ENCODE measurements around the gene TMEM11. TPM values are rescaled to one million over a fixed set of nuclear protein-coding genes. Genes with fewer than 3 reads are reported as not detected.
A peak's percentile ranks its signal among the peaks of the same experiment; 100 is the strongest.

The TMEM11 gene, protein sequence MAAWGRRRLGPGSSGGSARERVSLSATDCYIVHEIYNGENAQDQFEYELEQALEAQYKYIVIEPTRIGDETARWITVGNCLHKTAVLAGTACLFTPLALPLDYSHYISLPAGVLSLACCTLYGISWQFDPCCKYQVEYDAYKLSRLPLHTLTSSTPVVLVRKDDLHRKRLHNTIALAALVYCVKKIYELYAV
- total RNA-seq, result 10 to 100 TPM; 28.5 to 30.7 TPM
- long read RNA-seq, transcript TMEM11-201 (2 exons, 2,095 nt), result major isoform, 31 of 59 reads
- long read RNA-seq, transcript TMEM11-202 (3 exons, 1,246 nt), result minor isoform, 27 of 59 reads
- long read RNA-seq, partial matches to known transcripts, result 0 of 59 reads
- long read RNA-seq, other reads (novel, unspliced or antisense), result 0 of 59 reads

DNA sequence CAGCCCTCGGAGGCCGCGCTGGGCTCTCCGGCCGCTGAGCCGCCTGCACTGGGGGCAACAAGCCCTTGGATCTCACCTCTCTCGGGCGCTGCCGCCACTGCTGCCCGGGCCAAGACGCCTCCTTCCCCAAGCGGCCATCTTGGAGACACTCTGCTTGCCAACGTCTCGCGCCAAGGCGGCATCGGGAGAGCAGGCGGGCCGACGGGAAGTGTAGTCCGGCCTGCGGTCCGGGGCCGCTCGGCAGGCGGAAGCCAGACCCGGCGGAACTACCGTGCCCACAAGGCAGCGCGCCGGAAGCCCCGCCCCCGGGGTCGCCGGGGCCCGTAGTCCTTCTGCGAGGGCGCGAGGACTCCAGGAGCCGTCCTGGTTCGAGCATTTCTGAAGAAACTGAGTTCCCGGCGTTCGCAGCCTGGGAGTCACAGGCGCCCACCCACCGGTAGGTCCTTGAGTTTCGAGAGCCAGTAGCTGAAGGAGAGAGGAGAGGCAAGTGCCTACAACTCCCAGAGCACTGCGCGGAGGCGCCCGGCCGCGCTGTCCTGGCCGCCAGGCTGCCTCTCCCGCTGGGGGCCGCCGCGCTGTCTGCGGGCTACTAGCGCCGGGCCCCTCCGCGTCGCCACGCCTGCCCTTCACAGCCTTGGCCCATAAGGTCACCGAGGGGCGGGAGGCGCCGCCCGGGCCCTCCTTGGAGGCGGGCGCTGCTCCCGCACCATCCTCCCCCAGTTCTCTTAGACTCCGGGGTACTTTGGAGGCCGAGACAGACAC, at the start of gene TMEM11:
TSS of gene TMEM11 (minus strand) at position 147 of the 762 bp plus-strand sequence. CDS start at position 138, 9 bp downstream.
- intact Hi-C loops (cut with DNase I, micrococcal nuclease), result loop anchor here in 1 of 2 donors (10.0 kb wide), 1 partner anchor 169 kb away; the partner anchor contains the start of gene USP22
- peak; percentile 95 to 97 for DNase-seq
- ATAC-seq, result peak; percentile 81

DNA sequence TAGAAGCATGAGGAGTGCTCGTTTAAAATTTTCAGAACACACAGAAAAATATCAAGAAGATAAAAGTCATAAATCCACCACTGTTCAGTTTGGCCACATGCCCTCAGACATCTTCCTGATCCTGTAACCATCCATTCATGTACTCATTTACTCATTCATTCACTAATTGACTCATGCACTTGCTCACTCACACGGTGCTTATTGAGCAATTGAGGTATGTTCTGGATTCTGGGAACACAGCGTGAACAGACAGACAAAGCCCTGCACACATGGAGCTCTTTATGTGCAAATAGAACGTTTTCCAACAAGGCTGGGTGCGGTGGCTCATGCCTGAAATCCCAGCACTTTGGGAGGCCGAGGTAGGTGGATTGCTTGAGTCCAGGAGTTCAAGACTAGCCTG, 49.4 kb upstream of the TMEM11 start:
- DNase-seq (no peak), ATAC-seq (no peak)
- intact Hi-C loops (cut with DNase I, micrococcal nuclease), result no loop called here

DNA sequence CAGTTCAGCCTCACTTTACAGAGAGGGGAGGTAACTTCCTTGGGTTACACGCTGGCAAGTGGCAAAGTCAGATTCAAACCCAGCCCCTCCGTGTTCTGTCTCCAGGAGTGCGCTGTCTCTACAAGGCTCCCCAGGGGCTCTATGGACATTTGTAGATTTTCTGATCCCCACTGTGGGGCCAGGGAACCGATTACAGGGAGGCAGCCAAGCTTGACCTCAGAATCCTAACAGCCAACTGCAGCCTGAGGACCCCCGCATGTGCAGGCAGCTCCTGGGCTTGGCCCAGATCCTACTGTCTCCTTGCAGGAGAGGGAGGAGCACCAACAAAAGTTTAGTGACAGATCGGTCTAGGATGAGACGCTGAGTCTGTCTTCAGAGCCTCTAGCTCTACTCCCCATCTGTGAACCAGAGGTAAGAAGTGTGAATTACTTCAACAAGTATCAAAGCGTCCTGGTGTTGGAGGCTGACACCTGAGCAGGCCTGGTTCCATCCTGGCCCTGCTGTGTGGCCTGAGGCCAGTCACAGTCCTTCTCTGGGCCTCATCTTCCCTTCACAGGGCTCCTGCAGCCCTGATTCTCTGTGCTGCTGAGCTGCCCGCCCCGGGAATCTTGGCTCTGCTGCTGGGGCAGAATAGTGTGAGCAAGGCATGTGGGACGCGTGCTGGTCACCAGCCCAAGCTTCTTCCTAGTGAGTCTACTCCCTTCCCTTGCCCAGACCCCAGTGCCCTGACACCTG, 48.5 kb upstream of the TMEM11 start:
- no peak for DNase-seq
- no peak for ATAC-seq
- intact Hi-C loops (cut with DNase I, micrococcal nuclease), result no loop called here

DNA sequence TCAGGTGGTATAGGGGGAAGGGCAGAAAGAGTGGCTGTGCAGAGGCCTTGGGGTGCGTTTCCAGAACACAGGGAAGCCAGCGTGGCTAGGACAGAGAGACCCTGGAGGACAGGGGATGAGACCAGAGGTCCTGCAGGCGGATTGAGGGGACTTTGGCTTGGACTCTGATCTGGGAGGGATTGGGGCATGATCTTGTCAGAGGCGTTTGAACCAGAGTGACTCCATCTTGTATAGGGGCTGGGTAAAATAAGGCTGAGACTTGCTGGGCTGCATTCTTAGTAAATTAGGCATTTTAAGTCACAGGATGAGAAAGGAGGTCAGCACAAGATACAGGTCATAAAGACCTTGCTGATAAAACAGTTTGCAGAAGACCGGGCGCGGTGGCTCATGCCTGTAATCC, 44.6 kb upstream of the TMEM11 start:
- DNase-seq, result no peak
- ATAC-seq, result no peak
- intact Hi-C loops (cut with DNase I, micrococcal nuclease), result no loop called here

DNA sequence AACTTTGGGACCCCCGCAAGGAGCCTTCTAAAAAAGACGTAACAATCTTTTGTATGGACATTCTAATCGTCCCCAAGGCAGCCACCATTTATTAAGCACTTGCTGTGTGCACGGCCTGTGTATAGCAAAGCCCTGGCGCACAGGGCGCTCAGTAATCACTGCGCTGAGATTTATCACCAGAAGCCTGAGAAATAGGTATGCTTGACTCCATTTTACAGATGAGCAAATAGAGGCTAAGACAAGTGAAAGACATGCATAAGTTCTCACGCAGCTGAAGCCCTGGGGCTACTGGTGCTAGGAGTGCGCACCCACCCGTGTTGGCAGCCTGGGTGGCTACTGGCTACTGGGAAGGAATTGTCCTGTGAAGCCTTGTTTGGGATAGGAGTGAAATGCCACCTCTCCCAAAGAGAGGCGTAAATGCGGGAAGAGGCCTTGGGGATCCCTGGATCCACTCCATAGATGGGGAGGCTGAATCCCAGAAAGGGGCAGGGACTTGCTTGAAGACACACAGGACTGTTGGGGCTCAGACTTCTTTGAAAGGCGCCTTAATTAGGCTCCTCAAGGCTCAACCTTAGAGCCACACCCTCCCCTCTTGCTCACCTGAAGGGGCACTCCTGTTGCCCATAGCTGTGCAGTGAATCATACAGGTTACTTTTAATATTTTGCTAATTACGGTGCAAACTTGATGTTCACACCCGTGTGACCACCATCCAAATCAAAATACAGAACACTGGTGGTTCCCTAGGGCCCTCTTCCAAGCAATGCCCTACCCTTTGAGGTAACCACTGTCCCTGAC, 39.9 kb upstream of the TMEM11 start:
- DNase-seq, result no peak
- intact Hi-C loops (cut with DNase I, micrococcal nuclease), result no loop called here
- ATAC-seq, result peak; percentile 19

DNA sequence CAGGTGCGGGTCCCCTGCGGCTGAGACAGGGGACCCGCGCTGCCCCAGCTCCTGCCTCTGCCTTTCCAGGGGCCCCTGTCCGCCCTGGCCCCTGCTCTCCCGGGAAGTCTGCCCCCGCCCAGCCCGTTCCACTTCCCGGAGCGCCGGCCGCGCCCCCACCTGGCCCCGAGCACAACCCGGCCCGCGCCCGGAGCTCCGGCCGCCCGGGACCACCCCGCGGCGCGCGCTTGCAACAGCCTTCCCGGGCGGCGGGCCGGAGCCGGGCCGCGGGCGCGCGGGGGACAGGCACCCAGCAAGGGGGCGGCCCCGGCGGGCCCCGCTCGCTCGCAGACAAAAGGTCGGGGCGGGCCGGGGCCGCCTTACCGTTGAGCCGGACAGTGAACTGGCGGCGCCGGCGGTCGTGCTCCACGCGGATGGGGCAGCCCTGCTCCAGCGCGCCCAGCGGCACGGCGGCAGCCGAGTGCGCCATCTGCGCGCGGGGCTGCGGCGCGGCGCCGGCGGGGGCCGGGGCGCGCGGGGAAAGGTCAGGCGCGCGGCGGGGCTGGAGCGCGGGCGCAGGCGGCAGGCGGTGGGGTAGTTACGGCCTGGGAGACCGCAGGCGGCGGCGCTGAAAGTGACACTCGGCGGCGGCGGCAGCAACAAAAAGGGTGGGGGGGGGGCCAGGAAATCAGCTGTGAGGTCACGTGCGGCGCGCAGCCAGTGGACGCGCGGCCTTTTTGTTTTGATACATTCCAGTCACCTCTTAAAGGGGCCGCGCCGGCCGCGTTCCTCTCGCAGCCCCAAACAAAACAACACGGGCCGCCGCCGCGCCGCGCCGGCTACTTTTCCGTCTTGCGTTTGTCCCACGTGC, 39.1 kb upstream of the TMEM11 start, which contains the start of gene NATD1:
TSS of gene NATD1 (minus strand) at position 615 of the 850 bp plus-strand sequence. CDS start at position 469, 146 bp downstream.
- DNase-seq (peak; percentile 76 to 89), ATAC-seq (peak; percentile 87)
- intact Hi-C loops (cut with DNase I, micrococcal nuclease), result no loop called here

DNA sequence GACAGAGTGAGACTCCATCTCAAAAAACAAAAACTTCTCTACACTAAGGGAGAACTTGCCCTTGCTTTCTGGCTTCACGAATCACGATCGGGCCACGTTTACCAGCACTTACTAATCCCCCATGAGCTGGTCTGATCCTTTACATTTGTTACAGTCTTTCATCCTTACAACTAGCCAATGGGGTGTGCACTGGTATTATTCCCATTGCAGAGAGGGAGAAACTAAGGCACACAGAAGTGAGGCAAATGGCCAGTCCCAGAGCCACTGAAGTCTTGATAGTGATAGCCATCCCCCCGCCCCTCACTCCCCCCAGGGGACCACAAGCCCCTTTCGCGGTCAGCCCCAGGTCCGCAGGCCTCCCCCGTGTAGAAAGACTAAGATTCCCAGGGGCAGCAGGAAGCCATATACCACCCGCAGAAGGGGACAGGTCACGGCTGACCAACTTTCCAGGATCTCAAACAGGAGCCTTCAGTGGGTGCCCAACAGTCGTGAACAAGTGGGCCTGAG, 38.4 kb upstream of the TMEM11 start:
- intact Hi-C loops (cut with DNase I, micrococcal nuclease), result no loop called here
- ATAC-seq, result no peak
- no peak for DNase-seq

DNA sequence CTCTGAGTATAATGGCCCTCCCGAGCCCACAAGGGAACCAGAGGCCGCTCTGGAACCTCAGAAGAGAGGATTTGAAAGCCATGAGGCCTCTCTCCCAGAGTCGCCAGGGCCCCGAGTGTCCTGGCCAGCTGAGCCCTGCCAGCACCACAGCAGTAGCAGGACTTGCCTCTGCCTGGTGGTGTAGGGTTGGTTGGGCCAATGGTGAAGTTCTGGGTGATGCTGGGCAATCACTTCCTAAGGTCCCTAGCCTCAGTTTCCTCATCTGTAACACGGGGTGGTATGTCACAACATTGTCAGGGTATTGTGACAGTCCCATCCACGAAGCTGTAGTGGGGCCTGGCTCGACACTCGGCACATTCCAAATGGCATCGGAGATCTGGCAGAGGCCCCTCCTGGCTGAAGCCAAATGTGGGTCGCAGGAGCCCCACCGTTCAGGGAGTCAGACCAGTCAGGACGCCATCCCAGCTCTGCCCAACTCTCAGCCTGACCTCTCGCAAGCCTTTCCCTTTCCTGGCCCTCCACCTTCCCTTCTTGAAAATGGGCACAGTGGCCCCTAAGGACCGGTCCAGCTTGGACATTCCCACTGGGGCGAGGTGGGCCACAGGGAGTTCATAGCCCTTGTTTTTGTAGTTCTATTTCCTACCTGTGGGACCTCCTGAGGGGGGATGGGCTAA, 37.5 kb upstream of the TMEM11 start:
- ATAC-seq, result no peak
- intact Hi-C loops (cut with DNase I, micrococcal nuclease), result no loop called here
- DNase-seq, result no peak

DNA sequence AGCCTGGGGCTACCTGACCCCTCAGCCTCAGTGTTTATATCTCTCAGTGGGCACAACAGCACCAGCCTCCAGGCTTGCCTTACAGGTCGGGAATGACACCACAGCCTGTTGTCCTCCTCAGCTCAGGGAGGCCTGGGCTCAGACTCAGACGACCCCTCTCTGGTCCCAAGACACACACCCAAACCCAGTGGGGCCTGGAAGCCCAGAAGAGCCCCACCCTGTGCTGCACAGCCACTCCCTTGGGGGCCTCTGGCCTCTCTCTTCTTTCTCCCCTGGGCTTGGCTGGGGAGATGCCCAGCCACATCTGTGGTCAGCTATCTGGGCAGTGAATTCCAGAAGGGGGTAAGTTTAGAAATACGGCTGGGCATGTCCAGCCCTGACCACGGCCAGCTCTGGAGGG, 36.9 kb upstream of the TMEM11 start:
- no peak for ATAC-seq
- no peak for DNase-seq
- intact Hi-C loops (cut with DNase I, micrococcal nuclease), result no loop called here

DNA sequence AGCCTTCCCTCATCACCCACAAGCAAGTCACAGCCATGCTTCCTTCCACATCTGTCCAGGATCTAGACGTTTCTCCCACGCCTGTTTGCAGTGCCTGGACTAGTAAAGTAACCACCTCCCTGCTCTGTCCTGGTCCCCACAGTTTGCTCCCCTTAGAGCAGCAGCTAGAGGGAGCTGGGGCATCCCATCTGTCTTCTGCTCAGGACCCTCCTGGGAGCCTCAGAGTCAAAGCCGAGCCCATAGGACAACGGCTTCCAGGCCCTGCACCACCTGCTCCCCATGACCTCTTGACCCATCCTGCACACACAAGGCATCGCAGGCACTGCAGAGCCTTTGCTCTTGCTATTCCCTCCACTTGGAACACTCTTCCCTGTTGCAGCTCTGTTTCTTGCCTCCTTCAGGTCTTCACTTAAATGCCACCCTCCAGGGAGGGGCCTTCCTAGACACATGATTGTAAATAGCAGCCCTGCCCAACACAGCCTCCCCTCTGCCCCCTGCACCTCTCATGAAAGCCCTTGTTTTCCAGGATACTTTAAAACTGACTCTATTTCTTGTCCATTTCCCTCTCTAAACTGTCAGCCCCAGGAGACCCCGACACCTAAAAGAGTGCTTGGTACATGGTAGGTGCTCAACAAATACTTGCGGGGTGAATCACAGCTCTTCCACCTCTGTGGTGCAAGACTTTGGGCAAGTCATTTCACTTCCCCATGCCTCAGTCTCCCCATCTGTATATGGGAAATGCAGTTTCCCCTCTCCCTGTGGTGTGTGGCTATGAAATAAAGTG, 36.2 kb upstream of the TMEM11 start:
- DNase-seq (no peak), ATAC-seq (no peak)
- intact Hi-C loops (cut with DNase I, micrococcal nuclease), result no loop called here

DNA sequence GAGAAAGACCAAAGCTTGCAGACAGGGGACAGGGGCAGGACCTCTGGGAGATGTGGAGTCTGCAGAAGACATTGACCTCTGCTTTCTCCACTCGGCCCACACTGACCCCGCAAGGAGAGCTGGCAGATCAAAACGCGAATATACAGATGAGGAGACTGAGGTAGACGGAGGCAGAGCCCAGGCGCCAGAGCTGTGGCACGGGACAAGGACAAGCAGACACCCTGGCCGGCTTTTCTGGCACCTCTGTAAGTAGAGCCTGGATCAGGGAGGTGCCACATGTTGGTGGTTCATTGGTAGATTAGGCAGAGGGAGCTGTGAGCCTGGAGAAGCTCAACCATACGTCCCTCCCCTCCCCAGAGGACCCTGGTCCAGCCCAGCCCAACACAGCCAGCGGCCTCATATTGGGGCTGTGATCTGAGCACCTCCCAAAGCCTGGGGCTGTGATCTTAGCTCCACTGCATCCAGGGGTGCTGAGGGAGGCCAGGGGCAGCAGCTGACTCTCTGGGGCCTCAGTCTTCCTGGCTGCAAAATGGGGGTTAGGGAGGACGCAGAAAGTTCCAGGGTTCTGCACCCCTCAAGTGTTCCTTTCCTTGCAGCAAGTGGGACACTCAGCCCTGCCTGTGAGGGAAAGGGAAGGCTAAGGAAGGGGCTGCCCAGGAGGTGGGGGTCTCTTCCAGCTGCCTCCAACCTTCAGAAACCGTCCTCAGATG, 35.3 kb upstream of the TMEM11 start:
- ATAC-seq, result no peak
- DNase-seq, result no peak
- intact Hi-C loops (cut with DNase I, micrococcal nuclease), result no loop called here

DNA sequence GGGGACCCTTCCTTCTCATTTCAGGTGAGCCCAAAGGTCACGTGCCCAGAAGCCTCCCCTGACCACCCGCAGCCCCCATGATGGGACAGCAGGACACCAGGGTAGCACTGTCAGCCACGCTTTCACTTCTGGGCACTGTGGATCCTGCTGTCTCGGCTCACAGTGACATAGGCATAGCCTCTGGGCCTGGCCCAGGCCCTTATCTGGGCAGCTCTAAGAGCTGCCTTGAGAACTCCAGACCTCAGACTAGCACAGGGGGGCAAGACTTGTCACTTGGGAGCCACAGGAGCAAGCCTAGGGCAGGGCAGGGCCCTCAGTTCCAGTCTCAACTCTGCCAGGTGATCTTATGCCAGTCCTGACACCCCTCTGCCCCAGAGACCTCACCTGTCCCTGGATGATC, 34.5 kb upstream of the TMEM11 start:
- no peak for ATAC-seq
- intact Hi-C loops (cut with DNase I, micrococcal nuclease), result no loop called here
- DNase-seq, result no peak

DNA sequence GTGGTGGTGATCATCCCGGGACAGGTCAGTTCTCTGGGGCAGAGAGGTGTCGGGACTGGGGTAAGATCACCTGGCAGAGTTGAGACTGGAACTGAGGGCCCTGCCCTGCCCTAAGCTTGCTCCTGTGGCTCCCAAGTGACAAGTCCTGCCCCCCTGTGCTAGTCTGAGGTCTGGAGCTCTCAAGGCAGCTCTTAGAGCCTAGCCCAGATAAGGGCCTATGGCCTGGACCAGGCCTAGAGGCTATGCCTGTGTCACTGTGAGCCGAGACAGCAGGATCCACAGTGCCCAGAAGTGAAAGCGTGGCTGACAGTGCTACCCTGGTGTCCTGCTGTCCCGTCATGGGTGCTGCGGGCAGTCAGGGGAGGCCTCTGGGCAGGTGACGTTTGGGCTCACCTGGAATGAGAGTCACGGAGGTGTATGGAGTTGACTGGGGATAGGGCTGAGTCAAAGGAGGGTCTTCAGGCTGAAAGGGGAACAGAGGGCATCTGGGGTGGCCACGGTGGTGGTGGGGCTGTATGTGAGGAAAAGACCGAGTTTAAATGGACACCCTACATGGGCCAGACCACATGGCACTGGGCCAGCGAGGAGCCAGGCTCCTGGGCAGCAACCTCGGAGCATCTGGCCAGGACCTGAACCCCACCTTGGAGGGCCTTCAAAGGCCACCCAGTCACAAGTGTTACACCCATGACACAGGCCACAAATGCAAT, 33.7 kb upstream of the TMEM11 start:
- no peak for DNase-seq
- intact Hi-C loops (cut with DNase I, micrococcal nuclease), result no loop called here
- no peak for ATAC-seq

DNA sequence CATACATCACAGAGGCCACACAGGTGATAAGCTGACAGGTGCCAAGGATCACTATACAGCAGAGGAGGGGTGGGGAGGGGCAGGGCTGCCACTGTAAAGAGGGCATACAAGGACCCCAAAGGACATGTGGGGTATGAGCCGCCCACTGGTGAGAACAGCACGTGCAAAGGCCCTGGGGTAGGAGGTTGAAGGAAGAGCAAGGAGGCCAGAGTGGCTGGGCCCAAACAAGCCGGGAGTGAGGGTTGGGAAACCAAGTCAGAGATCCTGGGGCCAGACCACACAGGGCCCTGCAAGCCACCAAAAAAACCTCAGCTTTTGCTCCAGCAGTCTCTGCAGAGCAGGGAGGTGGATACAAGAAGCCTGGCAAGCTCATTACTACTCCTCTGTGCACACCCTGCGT, 32.7 kb upstream of the TMEM11 start:
- ATAC-seq (no peak), DNase-seq (no peak)
- intact Hi-C loops (cut with DNase I, micrococcal nuclease), result no loop called here

DNA sequence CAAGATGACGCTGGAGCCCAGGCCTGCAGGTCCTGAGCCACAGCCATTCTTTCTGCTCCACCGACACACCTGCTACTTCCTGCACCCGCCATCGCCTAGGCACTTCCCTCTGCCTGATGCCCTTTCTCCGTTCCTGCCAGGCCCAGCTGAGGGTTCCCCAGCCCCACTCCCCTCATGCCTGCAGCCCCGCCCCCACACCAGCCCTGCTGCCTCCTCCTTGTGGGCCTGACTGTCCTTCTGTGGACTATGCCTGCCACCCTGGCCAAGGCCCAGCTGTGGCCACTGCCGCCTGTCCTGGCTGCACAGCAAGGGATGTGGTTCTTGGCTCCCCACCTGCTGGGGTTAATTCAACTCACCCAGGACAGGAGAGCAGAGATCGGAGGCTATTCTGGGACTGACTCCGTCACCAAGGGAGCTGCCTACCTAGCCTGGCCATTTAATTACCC, 31.7 kb upstream of the TMEM11 start:
- intact Hi-C loops (cut with DNase I, micrococcal nuclease), result no loop called here
- ATAC-seq, result no peak
- no peak for DNase-seq
